Upper lobe of left lung (tissue), 4 donors: ENCODE data around the gene DGCR2.

ENCODE experiments used
- CTCF ChIP-seq, 6 experiments: fragments of 450-650 bp in 4 of 6; fragments of 200-600 bp in 2 of 6; sonication (generic) in 2 of 6; IDR thresholded peaks; one replicate each; pipeline ENCODE4 v1.5.1; 2016 to 2019; ENCODE audit warnings: antibody characterized with exemption in 6 of 6
- POLR2A ChIP-seq, 4 donors: fragments of 450-650 bp; IDR thresholded peaks; one replicate each; pipeline ENCODE4 v1.5.1; 2016 to 2017; ENCODE audit warnings: antibody characterized with exemption in 4 of 4, mild to moderate bottlenecking in 2 of 4

- TF ChIP-seq CTCF (IDR thresholded peaks at IDR 0.05) (no peak), POLR2A (IDR thresholded peaks at IDR 0.05) (no peak)
Measured at GRCh38 chr22:19143967-19144400, 21.8 kb upstream of the DGCR2 start.
